HepG2 (cell line): ENCODE results near the gene AGBL3. TPM values are rescaled to one million over a fixed set of nuclear protein-coding genes. Genes with fewer than 3 reads are reported as not detected.
A peak's percentile ranks its signal among the peaks of the same experiment; 100 is the strongest.

ENCODE experiments used
- ARID5B ChIP-seq: IDR thresholded peaks from 2 replicates; pipeline ENCODE4 v1.4.0; 2020; ENCODE audit warnings: mild to moderate bottlenecking, missing genetic modification reagents
- HMGA1 ChIP-seq: sonication (generic); formaldehyde crosslinking; conservative IDR thresholded peaks from 2 replicates; pipeline ENCODE4 v1.4.0; 2020; ENCODE audit warnings: missing genetic modification reagents
- JUND ChIP-seq: sonication (generic); formaldehyde crosslinking; IDR thresholded peaks from 2 replicates; pipeline ENCODE4 v1.8.0; 2022; ENCODE audit warnings: mild to moderate bottlenecking, missing genetic modification reagents
- KDM5B ChIP-seq: sonication (generic); formaldehyde crosslinking; IDR thresholded peaks from 2 replicates; pipeline ENCODE4 v1.4.0; 2020; ENCODE audit warnings: missing genetic modification reagents, mild to moderate bottlenecking, borderline replicate concordance
- MAFG ChIP-seq: sonication (generic); formaldehyde crosslinking; IDR thresholded peaks from 2 replicates; pipeline ENCODE4 v1.5.1; 2020; ENCODE audit warnings: mild to moderate bottlenecking, missing genetic modification reagents
- MBD4 ChIP-seq: IDR thresholded peaks from 2 replicates; pipeline ENCODE4 v1.6.1; 2012; ENCODE audit warnings: low read length, inconsistent platforms, borderline replicate concordance
- MED13 ChIP-seq: sonication (generic); formaldehyde crosslinking; IDR thresholded peaks from 2 replicates; pipeline ENCODE4 v1.5.0; 2020; ENCODE audit warnings: missing genetic modification reagents
- MTF1 ChIP-seq: sonication (generic); formaldehyde crosslinking; IDR thresholded peaks from 2 replicates; pipeline ENCODE4 v1.5.0; 2020; ENCODE audit warnings: missing genetic modification reagents
- MZF1 ChIP-seq: sonication (generic); formaldehyde crosslinking; IDR thresholded peaks from 2 replicates; pipeline ENCODE4 v1.8.1; 2023; ENCODE audit warnings: mild to moderate bottlenecking, missing genetic modification reagents, borderline replicate concordance
- NCOA2 ChIP-seq: sonication (generic); formaldehyde crosslinking; IDR thresholded peaks from 2 replicates; pipeline ENCODE4 v1.8.0; 2022; ENCODE audit warnings: inconsistent platforms
- PCBP1 ChIP-seq: fragments of 200-400 bp; formaldehyde crosslinking; IDR thresholded peaks from 2 replicates; pipeline ENCODE4 v1.6.1; 2017; ENCODE audit warnings: mild to moderate bottlenecking, low read depth, low read length, borderline replicate concordance
- RBM22 ChIP-seq: fragments of 200-400 bp; formaldehyde crosslinking; optimal IDR thresholded peaks from 2 replicates; pipeline ENCODE3; 2017; ENCODE audit warnings: mild to moderate bottlenecking, low read length, moderate library complexity
- RFXANK ChIP-seq: IDR thresholded peaks from 2 replicates; pipeline ENCODE4 v1.6.1; 2016
- ZC3H13 ChIP-seq: sonication (generic); formaldehyde crosslinking; IDR thresholded peaks from 2 replicates; pipeline ENCODE4 v1.8.1; 2023; ENCODE audit warnings: mild to moderate bottlenecking, missing genetic modification reagents, moderate library complexity
- ZNF180 ChIP-seq: sonication (generic); formaldehyde crosslinking; IDR thresholded peaks from 2 replicates; pipeline ENCODE4 v1.4.0; 2020; ENCODE audit warnings: low read depth, missing genetic modification reagents, borderline replicate concordance
- ZNF251 ChIP-seq: sonication (generic); formaldehyde crosslinking; IDR thresholded peaks from 2 replicates; pipeline ENCODE4 v1.9.0; 2021; ENCODE audit warnings: mild to moderate bottlenecking, missing genetic modification reagents
- ZNF414 ChIP-seq: sonication (generic); formaldehyde crosslinking; IDR thresholded peaks from 2 replicates; pipeline ENCODE4 v1.5.0; 2020; ENCODE audit warnings: missing genetic modification reagents
- ZNF543 ChIP-seq: sonication (generic); formaldehyde crosslinking; IDR thresholded peaks from 2 replicates; pipeline ENCODE4 v1.4.0; 2020; ENCODE audit warnings: mild to moderate bottlenecking, missing genetic modification reagents
- ZNF614 ChIP-seq: IDR thresholded peaks from 2 replicates; pipeline ENCODE4 v1.6.1; 2018; ENCODE audit warnings: missing biosample characterization, missing genetic modification reagents, inconsistent platforms, borderline replicate concordance
- polyA plus RNA-seq, 8 experiments: library from polyadenylated mRNA; depleted of rRNA in 3 of 8; stranded (reverse) in 7 of 8; unstranded in 1 of 8; fragments of >200 nt; fragmentation: Illumina TruSeq in 4 of 8; extraction: Trizol in 4 of 8; gene quantifications; 2 replicates each; pipeline versions ENCODE4 v1.2.1 to v1.2.3, GENCODE V29; 2011 to 2016; ENCODE audit warnings: low read depth in 4 of 8, missing spikeins in 1 of 8, mixed read lengths in 1 of 8; ENCODE audit not compliant: insufficient read depth in 1 of 8
- total RNA-seq, 5 experiments: library from RNA; depleted of rRNA; stranded (reverse); fragments of >200 nt; fragmentation: Illumina TruSeq; extraction: Trizol; gene quantifications; 2 replicates each; pipeline ENCODE4 v1.2.3, GENCODE V29; 2016; ENCODE audit warnings: low read depth in 1 of 5
- TF ChIP-seq, protein P1 (sequence below): sonication (generic); formaldehyde crosslinking; IDR thresholded peaks from 2 replicates; pipeline ENCODE4 v1.4.0; 2020; ENCODE audit warnings: mild to moderate bottlenecking, missing genetic modification reagents

AGBL3 gene
- total and polyA plus RNA-seq, 2 of the 13 experiments (the other 11 are each of a cell fraction or from before 2014, with no cell fraction given): 2.2 to 7.2 TPM

DNA sequence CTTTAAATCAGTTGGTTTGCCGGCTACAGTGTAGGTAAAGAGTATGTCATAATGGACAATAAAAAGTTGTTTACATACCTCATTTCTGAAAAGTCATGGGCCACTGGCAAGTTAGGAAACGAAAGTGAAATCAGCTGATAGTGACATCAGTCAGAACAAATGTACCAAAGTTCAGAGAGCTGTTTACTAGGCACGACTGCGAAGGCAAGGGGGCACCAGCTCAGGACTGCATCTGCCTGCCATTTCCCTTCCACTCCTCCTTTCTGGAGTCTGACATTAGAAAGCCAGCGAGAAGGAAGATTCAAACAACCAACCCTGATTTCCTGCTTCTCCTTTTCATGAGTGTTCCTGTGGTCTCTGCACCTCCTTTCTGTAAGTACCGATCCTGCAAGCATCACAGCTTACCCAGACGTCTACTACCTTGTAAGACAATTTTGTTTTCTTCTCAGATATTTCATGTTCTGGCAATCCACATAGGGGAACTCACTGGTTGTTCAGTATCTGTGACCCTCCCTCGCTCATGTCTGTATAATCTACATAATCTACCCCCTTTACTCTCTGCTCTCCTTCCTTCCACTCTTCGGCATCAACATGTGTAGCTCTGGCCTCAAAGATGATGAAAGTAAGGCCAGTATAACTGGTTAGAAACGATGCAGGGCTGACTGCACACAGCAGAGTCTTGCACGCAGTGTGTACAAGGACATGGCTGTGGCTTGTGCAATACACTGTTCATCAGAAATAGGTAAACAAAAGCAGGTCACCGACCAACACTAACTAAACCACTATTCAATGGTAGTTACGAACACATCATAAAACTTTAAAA, 161.8 kb downstream of the AGBL3 start, which contains the start of gene TMEM140 (continued):
- TF ChIP-seq ZNF614 (CRISPR knock-in tag) (peak; percentile 43; the same call in 1 of the 2 replicates), ZC3H13 (CRISPR knock-in tag) (0 out of 2 replicates have a peak, but pooled peaks have one; percentile 37), ZNF251 (CRISPR knock-in tag) (no peak), ZNF180 (no peak), ZNF414 (CRISPR knock-in tag) (no peak), MBD4 (no peak; the same call in 1 of the 2 replicates), MZF1 (CRISPR knock-in tag) (no peak), KDM5B (CRISPR knock-in tag) (no peak), HMGA1 (no peak), JUND (peak; percentile 96), ARID5B (peak; percentile 96), ZNF543 (CRISPR knock-in tag) (peak; percentile 83; the same call in 1 of the 2 replicates), PCBP1 (no peak), RFXANK (CRISPR knock-in tag) (no peak), MTF1 (CRISPR knock-in tag) (no peak), MED13 (CRISPR knock-in tag) (no peak), RBM22 (no peak), NCOA2 (peak; percentile 80), MAFG (CRISPR knock-in tag) (no peak)
- TF ChIP-seq, protein P1, sequence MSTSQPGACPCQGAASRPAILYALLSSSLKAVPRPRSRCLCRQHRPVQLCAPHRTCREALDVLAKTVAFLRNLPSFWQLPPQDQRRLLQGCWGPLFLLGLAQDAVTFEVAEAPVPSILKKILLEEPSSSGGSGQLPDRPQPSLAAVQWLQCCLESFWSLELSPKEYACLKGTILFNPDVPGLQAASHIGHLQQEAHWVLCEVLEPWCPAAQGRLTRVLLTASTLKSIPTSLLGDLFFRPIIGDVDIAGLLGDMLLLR: no peak
- TF ChIP-seq, all 625 proteins: peak for 232
